Progenitor cell of endocrine pancreas (in vitro differentiated cells): Measurements from ENCODE around the gene SRXN1. TPM values are rescaled to one million over a fixed set of nuclear protein-coding genes. Genes with fewer than 3 reads are reported as not detected.

Source experiments
- DNase-seq: peaks from one replicate; pipeline ENCODE4 v3.0.0; 2021; ENCODE audit warnings: low spot score; ENCODE audit not compliant: unreplicated experiment
- H3K27ac Mint-ChIP-seq: 2 replicates; pipeline ENCODE4 v1.8.0; 2021; ENCODE audit warnings: mild to moderate bottlenecking, moderate library complexity, mixed read lengths
- H3K27me3 Mint-ChIP-seq: 2 replicates; pipeline ENCODE4 v1.8.0; 2021; ENCODE audit warnings: mixed read lengths
- H3K36me3 Mint-ChIP-seq: 2 replicates; pipeline ENCODE4 v1.8.0; 2022; ENCODE audit warnings: mixed read lengths; ENCODE audit not compliant: insufficient read depth
- H3K4me1 Mint-ChIP-seq: 2 replicates; pipeline ENCODE4 v1.8.0; 2021; ENCODE audit warnings: low read depth, mixed read lengths
- H3K4me3 Mint-ChIP-seq: 2 replicates; pipeline ENCODE4 v1.8.0; 2021; ENCODE audit warnings: low read depth, mild to moderate bottlenecking, moderate library complexity, mixed read lengths
- H3K9me3 Mint-ChIP-seq: 2 replicates; pipeline ENCODE4 v1.8.0; 2021; ENCODE audit warnings: low read depth, mixed read lengths
- CTCF ChIP-seq: fragments of 200-600 bp; sonication (generic); IDR thresholded peaks from one replicate; pipeline ENCODE4 v1.5.0; 2021; ENCODE audit warnings: antibody characterized with exemption, mild to moderate bottlenecking; ENCODE audit not compliant: unreplicated experiment
- total RNA-seq: library from RNA; stranded (reverse); gene quantifications from 2 replicates; pipeline ENCODE4 v1.2.1, GENCODE V29; 2021

The SRXN1 gene
- total RNA-seq, 1 donor from 2014 or later: 12.0 TPM

- TF ChIP-seq CTCF: no peak
- Mint-ChIP-seq H3K4me1 (peaks cover 2% of the 10 kb centered on the region), H3K9me3 (no peaks in the 10 kb centered on the region), H3K27ac (no peak overlapping the region), H3K4me3 (no peak overlapping the region), H3K36me3 (no peaks in the 10 kb centered on the region), H3K27me3 (peaks cover 81% of the 10 kb centered on the region)
- DNase-seq: no peak
Observed at GRCh38 chr20:658731-659291, 5.8 kb upstream of the SRXN1 start.

GRCh38 chr20:658202-658601 is 5.2 kb upstream of the SRXN1 start:
- H3K36me3 Mint-ChIP-seq: no peaks in the 10 kb centered on the region
- no peak overlapping the region for H3K4me3 Mint-ChIP-seq
- no peak for DNase-seq
- H3K4me1 Mint-ChIP-seq: peaks cover 3% of the 10 kb centered on the region
- H3K9me3 Mint-ChIP-seq: no peaks in the 10 kb centered on the region
- H3K27ac Mint-ChIP-seq: no peak overlapping the region
- TF ChIP-seq CTCF: no peak
- H3K27me3 Mint-ChIP-seq: peaks cover 80% of the 10 kb centered on the region

GRCh38 chr20:655726-656624 is 3.0 kb upstream of the SRXN1 start:
- Mint-ChIP-seq H3K4me1 (peaks cover 12% of the 10 kb centered on the region), H3K4me3 (no peak overlapping the region)

GRCh38 chr20:654417-654750 is 1.4 kb upstream of the SRXN1 start:
- peak overlapping the region; percentile 70 for H3K4me3 Mint-ChIP-seq
- no peak for TF ChIP-seq CTCF
- H3K36me3 Mint-ChIP-seq: peaks cover 6% of the 10 kb centered on the region
- H3K4me1 Mint-ChIP-seq: peaks cover 12% of the 10 kb centered on the region
- peaks cover 51% of the 10 kb centered on the region for H3K27me3 Mint-ChIP-seq
- no peaks in the 10 kb centered on the region for H3K9me3 Mint-ChIP-seq
- no peak overlapping the region for H3K27ac Mint-ChIP-seq
- DNase-seq: no peak

More at GRCh38 chr20:655726-656624, 3.0 kb upstream of the SRXN1 start:
- Mint-ChIP-seq H3K36me3 (no peaks in the 10 kb centered on the region), H3K9me3 (no peaks in the 10 kb centered on the region), H3K27ac (no peak overlapping the region), H3K27me3 (peaks cover 64% of the 10 kb centered on the region)
- no peak for TF ChIP-seq CTCF
- no peak for DNase-seq

GRCh38 chr20:653590-654416 is 803 bp upstream of the SRXN1 start:
- peaks cover 10% of the 10 kb centered on the region for H3K36me3 Mint-ChIP-seq
- H3K9me3 Mint-ChIP-seq: no peaks in the 10 kb centered on the region
- peak overlapping the region; percentile 70 for H3K4me3 Mint-ChIP-seq
- TF ChIP-seq CTCF: no peak
- no peak for DNase-seq
- H3K27ac Mint-ChIP-seq: peak overlapping the region; percentile 85
- H3K4me1 Mint-ChIP-seq: peaks cover 12% of the 10 kb centered on the region
- peaks cover 45% of the 10 kb centered on the region for H3K27me3 Mint-ChIP-seq
